D721Med (cell line): Measurements from ENCODE around the gene ZFYVE28.
"Not testable (repeated sequence)": the region's sequence is repeated elsewhere in the genome, so short reads cannot be mapped to it uniquely, and the experiment has no call there.

Source experiments
- DNase-seq: peaks from one replicate; pipeline ENCODE4 v3.0.0; 2011; ENCODE audit warnings: low spot score; ENCODE audit not compliant: insufficient read length
- FAIRE-seq: peaks from 2 replicates; lab custom pipeline; 2011; peaks lifted over from hg19 to GRCh38; lab: Jason Lieb, UNC
- TF ChIP-seq, protein P1 (sequence below): IDR thresholded peaks from 2 replicates; pipeline ENCODE4 v1.5.1; 2012; ENCODE audit warnings: mild to moderate bottlenecking, control low read depth; ENCODE audit not compliant: insufficient read depth; ENCODE audit errors: missing control alignments

The ZFYVE28 gene

DNA sequence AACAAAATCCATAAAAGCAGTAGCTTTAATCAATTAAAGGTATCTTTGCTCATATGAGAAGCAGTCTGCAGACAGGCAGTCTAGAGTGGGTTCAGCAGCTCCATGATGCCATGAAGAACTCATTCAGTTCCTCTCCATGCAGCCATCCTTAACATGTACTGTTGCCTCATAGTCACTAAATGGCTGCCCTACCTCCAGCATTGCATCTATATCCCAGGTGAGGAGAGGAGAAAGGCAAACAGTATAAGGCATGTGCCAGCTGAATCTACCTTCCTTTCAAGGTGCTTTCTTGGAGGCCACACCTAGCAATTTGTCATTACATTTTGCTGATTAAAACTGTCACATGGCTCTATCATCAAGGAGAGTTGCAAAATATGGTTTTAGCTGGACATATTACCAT lies 13.6 kb upstream of the ZFYVE28 start:
- FAIRE-seq (no peak), DNase-seq (no peak)
- TF ChIP-seq, protein P1, sequence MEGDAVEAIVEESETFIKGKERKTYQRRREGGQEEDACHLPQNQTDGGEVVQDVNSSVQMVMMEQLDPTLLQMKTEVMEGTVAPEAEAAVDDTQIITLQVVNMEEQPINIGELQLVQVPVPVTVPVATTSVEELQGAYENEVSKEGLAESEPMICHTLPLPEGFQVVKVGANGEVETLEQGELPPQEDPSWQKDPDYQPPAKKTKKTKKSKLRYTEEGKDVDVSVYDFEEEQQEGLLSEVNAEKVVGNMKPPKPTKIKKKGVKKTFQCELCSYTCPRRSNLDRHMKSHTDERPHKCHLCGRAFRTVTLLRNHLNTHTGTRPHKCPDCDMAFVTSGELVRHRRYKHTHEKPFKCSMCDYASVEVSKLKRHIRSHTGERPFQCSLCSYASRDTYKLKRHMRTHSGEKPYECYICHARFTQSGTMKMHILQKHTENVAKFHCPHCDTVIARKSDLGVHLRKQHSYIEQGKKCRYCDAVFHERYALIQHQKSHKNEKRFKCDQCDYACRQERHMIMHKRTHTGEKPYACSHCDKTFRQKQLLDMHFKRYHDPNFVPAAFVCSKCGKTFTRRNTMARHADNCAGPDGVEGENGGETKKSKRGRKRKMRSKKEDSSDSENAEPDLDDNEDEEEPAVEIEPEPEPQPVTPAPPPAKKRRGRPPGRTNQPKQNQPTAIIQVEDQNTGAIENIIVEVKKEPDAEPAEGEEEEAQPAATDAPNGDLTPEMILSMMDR: no peak

DNA sequence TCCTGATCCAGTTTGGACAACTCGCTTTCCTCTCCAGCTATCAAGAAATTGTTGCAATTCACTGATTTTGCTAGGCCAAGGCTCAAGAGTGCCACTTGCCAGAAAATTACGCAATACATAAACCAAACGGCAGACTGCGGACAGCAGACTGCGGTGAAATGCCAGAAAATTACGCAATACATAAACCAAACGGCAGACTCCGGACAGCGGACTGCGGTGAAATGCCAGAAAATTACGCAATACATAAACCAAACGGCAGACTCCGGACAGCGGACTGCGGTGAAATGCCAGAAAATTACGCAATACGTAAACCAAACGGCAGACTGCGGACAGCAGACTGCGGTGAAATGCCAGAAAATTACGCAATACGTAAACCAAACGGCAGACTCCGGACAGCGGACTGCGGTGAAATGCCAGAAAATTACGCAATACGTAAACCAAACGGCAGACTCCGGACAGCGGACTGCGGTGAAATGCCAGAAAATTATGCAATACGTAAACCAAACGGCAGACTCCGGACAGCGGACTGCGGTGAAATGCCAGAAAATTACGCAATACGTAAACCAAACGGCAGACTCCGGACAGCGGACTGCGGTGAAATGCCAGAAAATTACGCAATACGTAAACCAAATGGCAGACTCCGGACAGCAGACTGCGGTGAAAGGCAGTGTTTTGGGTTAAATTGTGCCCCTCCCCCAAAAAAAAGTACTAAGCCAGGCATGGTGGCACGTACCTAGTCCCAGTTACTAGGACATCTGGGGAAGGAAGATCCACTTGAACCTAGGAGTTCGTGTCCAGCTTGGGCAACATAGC lies 11.7 kb upstream of the ZFYVE28 start:
- not testable (repeated sequence) for FAIRE-seq, DNase-seq

DNA sequence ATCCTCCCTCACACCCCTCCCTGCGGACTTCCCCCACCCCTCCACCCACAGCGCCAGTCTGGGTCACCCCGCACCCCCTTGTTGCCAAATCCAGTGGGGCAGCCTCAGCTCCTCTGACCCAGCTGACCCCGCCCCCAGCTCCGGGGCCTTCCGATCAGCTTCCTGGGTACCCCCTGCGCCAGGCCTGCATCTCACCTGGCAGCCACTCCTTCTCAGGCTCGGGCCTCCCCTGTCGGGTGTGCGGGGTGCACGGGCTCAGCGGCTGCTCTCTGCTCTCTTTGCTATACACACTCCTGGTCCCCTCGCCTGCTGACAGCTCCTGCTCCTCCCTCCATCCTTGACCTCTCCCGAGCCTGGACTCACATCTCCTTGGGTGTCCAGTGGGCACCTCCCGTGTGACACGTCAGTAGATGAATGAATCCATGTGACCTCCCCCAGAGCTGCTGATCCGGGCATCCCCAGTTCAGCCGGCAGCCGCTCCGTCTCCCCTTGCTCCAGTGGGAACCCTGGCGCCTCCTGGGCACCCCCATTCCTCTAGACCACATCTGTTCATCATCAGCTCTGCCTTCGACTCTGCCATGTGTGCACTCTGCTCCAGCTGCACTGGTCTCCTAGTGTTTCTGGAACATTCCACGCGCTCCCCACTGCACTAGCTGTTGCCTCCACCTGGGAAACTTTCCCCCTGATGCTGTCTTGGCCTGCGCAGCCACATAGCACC lies 10.2 kb upstream of the ZFYVE28 start:
- FAIRE-seq (no peak), DNase-seq (no peak)
- TF ChIP-seq, protein P1: no peak

DNA sequence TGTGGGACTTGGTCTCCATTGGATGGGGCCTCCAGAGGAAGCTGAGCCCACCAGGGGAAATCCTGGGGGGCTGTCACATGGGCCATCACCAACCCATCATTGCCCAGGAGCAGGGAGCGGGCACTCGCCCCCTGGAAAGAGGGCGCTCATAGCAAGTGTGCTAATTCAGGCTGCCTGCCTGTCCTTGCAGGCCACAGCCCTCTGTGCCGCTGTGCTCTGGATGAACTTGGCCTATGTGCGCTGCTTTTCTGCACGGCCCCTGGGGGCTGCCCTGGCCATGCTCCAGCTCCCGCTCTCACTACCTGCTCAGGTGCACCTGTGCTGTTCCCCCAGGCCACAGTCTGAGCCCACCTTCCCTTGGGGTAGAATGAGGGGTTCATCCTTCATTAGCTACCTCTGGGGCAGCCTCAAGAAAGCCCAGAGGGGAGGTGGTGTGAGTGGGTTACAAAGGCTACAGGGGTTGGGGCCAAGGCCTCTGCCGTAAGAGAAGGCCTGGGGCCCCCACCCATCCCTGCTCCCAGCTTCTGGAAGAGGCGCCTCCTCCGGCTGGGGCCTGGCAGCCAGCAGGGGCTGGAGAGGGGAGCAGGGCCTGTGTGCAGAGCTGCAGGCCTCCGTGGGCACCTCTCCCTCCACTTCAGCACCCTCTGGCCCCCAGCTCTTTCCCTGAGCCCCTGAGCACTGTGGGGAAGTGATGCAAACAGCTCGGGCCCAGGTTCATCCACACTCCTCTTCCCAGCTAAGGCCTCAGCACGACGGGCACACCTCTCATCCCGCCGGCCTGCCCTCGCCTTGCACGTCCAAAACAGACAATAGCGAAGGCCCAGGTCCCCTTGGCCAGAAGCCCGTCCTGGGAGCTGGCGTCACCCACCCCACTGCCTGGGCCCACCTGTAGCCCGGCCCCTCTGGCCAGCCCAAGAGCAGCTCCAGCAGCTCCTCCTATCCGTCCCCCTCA lies 9.2 kb upstream of the ZFYVE28 start:
- TF ChIP-seq, protein P1: no peak
- no peak for DNase-seq
- no peak for FAIRE-seq

DNA sequence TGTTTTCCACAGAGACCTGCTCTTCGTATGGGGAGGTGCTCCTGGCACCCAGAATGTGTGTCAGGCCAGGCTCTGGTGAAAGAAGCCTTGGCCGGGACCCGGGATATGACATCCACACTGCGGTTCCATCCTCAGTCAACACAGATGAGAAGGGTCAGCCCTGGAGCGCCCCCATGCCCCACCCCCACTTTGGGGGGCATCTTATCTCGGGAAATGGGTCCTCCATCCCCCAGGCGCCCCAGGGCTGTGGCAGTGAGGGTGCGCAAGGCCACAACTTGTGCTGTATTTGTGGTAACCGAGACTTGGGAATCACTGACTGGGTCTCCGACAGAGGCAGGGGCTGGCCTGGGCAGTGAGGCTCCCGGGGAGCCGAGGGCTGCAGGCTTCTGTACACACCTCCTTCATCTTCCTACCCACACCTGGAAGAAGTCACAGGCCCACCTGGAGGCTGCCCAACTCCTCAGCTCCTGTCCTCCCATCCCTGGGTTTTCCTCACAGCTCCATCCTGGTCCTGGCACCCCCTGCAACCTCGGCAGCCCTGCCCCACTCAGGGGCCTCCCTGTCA lies 8.3 kb upstream of the ZFYVE28 start:
- TF ChIP-seq, protein P1: no peak
- no peak for FAIRE-seq
- no peak for DNase-seq

DNA sequence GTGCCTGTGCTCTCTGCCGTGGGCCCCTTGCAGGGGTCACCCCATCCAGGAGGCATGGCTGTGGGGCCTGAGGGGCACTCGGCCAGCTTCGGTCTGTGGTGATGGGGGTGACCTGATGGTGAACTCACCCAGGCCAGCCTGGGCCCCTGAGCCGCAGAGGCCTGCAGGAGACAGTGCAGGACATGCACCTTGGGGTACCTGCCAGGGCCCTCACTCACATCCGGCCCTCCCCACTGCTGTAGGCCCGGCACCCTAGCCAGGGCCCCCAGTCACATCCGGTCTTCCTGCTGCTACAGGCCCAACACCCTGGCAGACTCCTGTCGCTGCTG lies 7.6 kb upstream of the ZFYVE28 start:
- DNase-seq (no peak), FAIRE-seq (no peak)
- TF ChIP-seq, protein P1: no peak
